Natural killer cell (primary cell): ENCODE measurements around the gene HLA-DRB5. TPM values are rescaled to one million over a fixed set of nuclear protein-coding genes. Genes with fewer than 3 reads are reported as not detected.

Source experiments
- ATAC-seq, 3 donors: fragments of 150-1000 bp in 2 of 3; fragments of 200-7000 bp in 1 of 3; cut with Tn5 transposase; 1 replicate in 1 of 3; 2 replicates in 2 of 3; pipeline ENCODE4 v1.10.0; 2021; ENCODE audit warnings: mild to moderate bottlenecking in 2 of 3, moderate library complexity in 2 of 3
- DNase-seq, 2 donors: peaks; one replicate each; pipeline versions ENCODE4 v3.0.0 to v3.0.0-alpha.2; 2013 to 2021; ENCODE audit warnings: mixed read lengths in 1 of 2
- H3K27ac ChIP-seq: one replicate; pipeline ENCODE4 v1.5.1; 2013; ENCODE audit warnings: mild to moderate bottlenecking, low read length
- H3K27me3 ChIP-seq: one replicate; pipeline ENCODE4 v1.6.1; 2013; ENCODE audit warnings: low read length; ENCODE audit not compliant: control insufficient read depth, insufficient read depth
- H3K36me3 ChIP-seq: one replicate; pipeline ENCODE4 v1.6.1; 2013; ENCODE audit warnings: low read length; ENCODE audit not compliant: control insufficient read depth, insufficient read depth
- H3K4me1 ChIP-seq: one replicate; pipeline ENCODE4 v1.6.1; 2013; ENCODE audit warnings: low read length; ENCODE audit not compliant: control insufficient read depth, insufficient read depth
- H3K4me3 ChIP-seq: one replicate; pipeline ENCODE4 v1.5.1; 2013; ENCODE audit warnings: low read length
- H3K9me3 ChIP-seq: one replicate; pipeline ENCODE4 v1.6.1; 2013; ENCODE audit warnings: low read length; ENCODE audit not compliant: control insufficient read depth, insufficient read depth
- H3K27ac Mint-ChIP-seq, 2 donors: one replicate each; pipeline ENCODE4 v1.8.0; 2022; ENCODE audit warnings: mild to moderate bottlenecking in 2 of 2, mixed read lengths in 2 of 2, moderate library complexity in 1 of 2
- H3K27me3 Mint-ChIP-seq, 2 donors: one replicate each; pipeline ENCODE4 v1.8.0; 2022; ENCODE audit warnings: low read depth in 2 of 2, mixed read lengths in 2 of 2
- H3K36me3 Mint-ChIP-seq: one replicate; pipeline ENCODE4 v1.8.0; 2022; ENCODE audit warnings: mixed read lengths
- H3K4me1 Mint-ChIP-seq, 2 donors: one replicate each; pipeline ENCODE4 v1.8.0; 2022; ENCODE audit warnings: mixed read lengths in 2 of 2
- H3K4me3 Mint-ChIP-seq: one replicate; pipeline ENCODE4 v1.8.0; 2022; ENCODE audit warnings: mild to moderate bottlenecking, moderate library complexity, mixed read lengths
- H3K9me3 Mint-ChIP-seq, 2 donors: one replicate each; pipeline ENCODE4 v1.8.0; 2022; ENCODE audit warnings: mixed read lengths in 2 of 2
- CTCF ChIP-seq: fragments of 200-600 bp; IDR thresholded peaks from one replicate; pipeline ENCODE4 v1.8.0; 2022; ENCODE audit warnings: antibody characterized with exemption
- WGBS: methylation state at CpG from one replicate; pipeline ENCODE4 v1.1.7; 2013; ENCODE audit warnings: missing lambda C conversion rate; ENCODE audit not compliant: insufficient coverage; 5-methylcytosine and 5-hydroxymethylcytosine counted together
- intact Hi-C: fragments of 100-400 bp; cut with micrococcal nuclease; formaldehyde crosslinking; loops from one replicate; pipeline ENCODE4 v1.14.2; 2022
- total RNA-seq, 4 donors: library from RNA; stranded (reverse); fragments of 120-200 nt in 1 of 4; gene quantifications; one replicate each; pipeline versions ENCODE4 v1.2.3 to v1.2.4, GENCODE V29; 2013 to 2022

HLA-DRB5 gene
- total RNA-seq, 3 donors from 2014 or later (not counting 1 experiment from before 2014, with no cell fraction given) = 17.9 to 48.5 (median 25.6) TPM

- ATAC-seq (no peak), DNase-seq (no peak)
- no peak overlapping the region for H3K4me3 ChIP-seq
- intact Hi-C loops = loop anchor here (5.0 kb wide), 1 partner anchor 45 kb away; no protein-coding TSS in a partner anchor
- H3K36me3 ChIP-seq = no peaks in the 10 kb centered on the region
- H3K4me1 Mint-ChIP-seq = no peaks in the 10 kb centered on the region
- no peak overlapping the region for H3K4me3 Mint-ChIP-seq
- TF ChIP-seq CTCF = no peak
- H3K9me3 Mint-ChIP-seq = no peaks in the 10 kb centered on the region
- no peaks in the 10 kb centered on the region for H3K27me3 ChIP-seq
- no peak overlapping the region for H3K27ac Mint-ChIP-seq
- no peaks in the 10 kb centered on the region for H3K4me1 ChIP-seq
- H3K27me3 Mint-ChIP-seq = peaks cover 3 to 36% of the 10 kb centered on the region in 2 donors
- no peak overlapping the region for H3K27ac ChIP-seq
- H3K36me3 Mint-ChIP-seq = no peaks in the 10 kb centered on the region
- no peaks in the 10 kb centered on the region for H3K9me3 ChIP-seq
Measured at GRCh38 chr6:32492351-32492750, 37.7 kb downstream of the HLA-DRB5 start.

- TF ChIP-seq CTCF = no peak
- intact Hi-C loops = loop anchor here (5.0 kb wide), 1 partner anchor 46 kb away; no protein-coding TSS in a partner anchor
- WGBS = no CpG with 5 or more reads among the region's 1 CpG
- H3K36me3 ChIP-seq = no peaks in the 10 kb centered on the region
- Mint-ChIP-seq H3K4me3 (no peak overlapping the region), H3K9me3 (no peaks in the 10 kb centered on the region), H3K27me3 (peaks cover 3 to 37% of the 10 kb centered on the region in 2 donors), H3K27ac (no peak overlapping the region), H3K36me3 (no peaks in the 10 kb centered on the region), H3K4me1 (no peaks in the 10 kb centered on the region)
- ATAC-seq = no peak
- no peaks in the 10 kb centered on the region for H3K27me3 ChIP-seq
- H3K9me3 ChIP-seq = no peaks in the 10 kb centered on the region
- H3K4me1 ChIP-seq = no peaks in the 10 kb centered on the region
- no peak for DNase-seq
- H3K4me3 ChIP-seq = no peak overlapping the region
- H3K27ac ChIP-seq = no peak overlapping the region
Measured at GRCh38 chr6:32491700-32492099, 38.4 kb downstream of the HLA-DRB5 start.

- Mint-ChIP-seq H3K4me3 (no peak overlapping the region), H3K27me3 (peaks cover 6 to 37% of the 10 kb centered on the region in 2 donors), H3K9me3 (no peaks in the 10 kb centered on the region), H3K4me1 (no peaks in the 10 kb centered on the region), H3K36me3 (no peaks in the 10 kb centered on the region), H3K27ac (no peak overlapping the region)
- Histone ChIP-seq H3K9me3 (no peaks in the 10 kb centered on the region), H3K36me3 (no peaks in the 10 kb centered on the region), H3K4me3 (no peak overlapping the region), H3K4me1 (no peaks in the 10 kb centered on the region), H3K27ac (no peak overlapping the region), H3K27me3 (no peaks in the 10 kb centered on the region)
- intact Hi-C loops = no loop called here
- WGBS = no CpG with 5 or more reads among the region's 1 CpG
- no peak for DNase-seq
- TF ChIP-seq CTCF = no peak
- ATAC-seq = no peak
Measured at GRCh38 chr6:32488083-32488482, 42.0 kb downstream of the HLA-DRB5 start.

GRCh38 chr6:32484614-32484998 is 45.5 kb downstream of the HLA-DRB5 start:
- Histone ChIP-seq H3K27ac (no peak overlapping the region), H3K4me1 (no peaks in the 10 kb centered on the region), H3K27me3 (no peaks in the 10 kb centered on the region), H3K4me3 (no peak overlapping the region), H3K9me3 (no peaks in the 10 kb centered on the region), H3K36me3 (no peaks in the 10 kb centered on the region)
- Mint-ChIP-seq H3K4me3 (no peak overlapping the region), H3K27ac (no peak overlapping the region), H3K4me1 (no peaks in the 10 kb centered on the region), H3K9me3 (no peaks in the 10 kb centered on the region), H3K27me3 (peaks cover 16 to 26% of the 10 kb centered on the region in 2 donors), H3K36me3 (no peaks in the 10 kb centered on the region)
- no peak for TF ChIP-seq CTCF
- no peak for ATAC-seq
- WGBS = 77% methylated on average over 3 of the region's 4 CpGs
- no peak for DNase-seq
- intact Hi-C loops = no loop called here
